Measurements from ENCODE around the gene PHKA2.

- no peak for TF ChIP-seq POLR2A (IDR thresholded peaks at IDR 0.05; ENCODE audit: low read depth, low read length)
- no peak for TF ChIP-seq POLR2AphosphoS5 (IDR thresholded peaks at IDR 0.05; ENCODE audit: low read depth, low read length)
Observed at GRCh38 chrX:18920079-18920478, 63.8 kb downstream of the PHKA2 start.
